ENCODE data around the gene CCDC159.

Gene CCDC159

GRCh38 chr19:11399667-11400066 lies 53.3 kb downstream of the CCDC159 start:
- DNase-seq: no peak

GRCh38 chr19:11400798-11401197 lies 54.5 kb downstream of the CCDC159 start:
- no peak for DNase-seq

GRCh38 chr19:11401808-11402543 lies 55.7 kb downstream of the CCDC159 start:
- DNase-seq: no peak
